Fibroblast of skin of scalp (primary cell): ENCODE results near the gene MYO1C.
"Not testable (repeated sequence)": the region's sequence is repeated elsewhere in the genome, so short reads cannot be mapped to it uniquely, and the experiment has no call there.

Experiments used
- DNase-seq: peaks from one replicate; pipeline ENCODE4 v3.0.0-alpha.2; 2013

Gene MYO1C

GRCh38 chr17:1420981-1421380 lies 71.5 kb downstream of the MYO1C start:
- no peak for DNase-seq

- no peak for DNase-seq
These were observed 72.3 kb downstream of the MYO1C start for GRCh38 chr17:1420163-1420562.

- DNase-seq: not testable (repeated sequence)
These were observed 74.0 kb downstream of the MYO1C start for GRCh38 chr17:1418476-1418875.

GRCh38 chr17:1416414-1416813 lies 76.1 kb downstream of the MYO1C start:
- DNase-seq: no peak

GRCh38 chr17:1414634-1415033 lies 77.9 kb downstream of the MYO1C start:
- no peak for DNase-seq
